Hepatocyte (in vitro differentiated cells): Measurements from ENCODE around the gene ZSCAN18.

Experiments
- CTCF ChIP-seq: fragments of 200-600 bp; sonication (generic); IDR thresholded peaks from 2 replicates; pipeline ENCODE4 v1.5.1; 2016; ENCODE audit warnings: antibody characterized with exemption, mild to moderate bottlenecking; ENCODE audit not compliant: poor library complexity
- EZH2phosphoT487 ChIP-seq: fragments of 200-600 bp; sonication (generic); IDR thresholded peaks from one replicate; pipeline ENCODE4 v1.6.1; 2018; ENCODE audit warnings: antibody characterized with exemption, mild to moderate bottlenecking, low read depth, moderate library complexity; ENCODE audit not compliant: unreplicated experiment, severe bottlenecking

- TF ChIP-seq EZH2phosphoT487 (no peak), CTCF (no peak)
Observed at GRCh38 chr19:58088521-58089052, 9.4 kb downstream of the ZSCAN18 start.
